ENCODE results near the gene PRAMEF2.
"Not testable (repeated sequence)": the region's sequence is repeated elsewhere in the genome, so short reads cannot be mapped to it uniquely, and the experiment has no call there.

The PRAMEF2 gene

GRCh38 chr1:12831310-12831709 lies 25.6 kb upstream of the PRAMEF2 start, which contains the start of gene PRAMEF11:
Gene PRAMEF11 (minus strand): TSS chr1:12831410. CDS start chr1:12828789, 2,621 bp downstream.
- H3K27ac ChIP-seq (ENCODE audit: low read depth, low read length); H3K79me2 ChIP-seq (ENCODE audit: control insufficient read depth, low read length); H3K27me3 ChIP-seq (ENCODE audit: control insufficient read depth, low read length); H3K9me3 ChIP-seq (ENCODE audit: control insufficient read depth, insufficient read depth, low read length); H3K4me2 ChIP-seq (ENCODE audit: low read length); H3F3A ChIP-seq (ENCODE audit: control insufficient read depth, insufficient read depth); H3K4me1 ChIP-seq (ENCODE audit: control insufficient read depth, low read length); H3K9me2 ChIP-seq (replicated peaks; ENCODE audit: control insufficient read depth, low read length); H3K4me3 ChIP-seq (ENCODE audit: low read length); H4K20me1 ChIP-seq (ENCODE audit: control insufficient read depth, insufficient read depth, low read depth, low read length); H3K36me3 ChIP-seq (ENCODE audit: control insufficient read depth, low read length): not testable (repeated sequence)

DNA sequence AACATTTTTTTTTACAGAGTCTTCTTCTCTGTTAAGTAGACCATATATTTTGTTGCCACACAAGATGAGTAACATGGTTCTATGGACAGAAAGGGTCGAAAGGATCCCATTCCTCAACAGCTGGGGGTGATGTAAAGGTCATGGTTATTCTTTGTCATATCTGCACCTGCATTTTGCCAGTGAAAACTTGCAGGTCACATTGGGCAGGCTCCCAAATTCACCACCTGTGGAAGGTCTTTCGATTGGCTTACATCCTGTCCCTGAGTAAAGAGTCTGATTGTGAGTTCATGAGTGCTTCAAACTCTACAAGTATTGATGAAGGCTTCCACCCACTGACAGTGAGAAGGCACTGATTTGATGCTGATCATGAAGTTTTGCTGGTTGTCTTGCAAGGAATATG lies 23.6 kb upstream of the PRAMEF2 start:
- H3K27ac ChIP-seq (ENCODE audit: low read depth, low read length); H3K4me3 ChIP-seq (ENCODE audit: low read length); H3K9me3 ChIP-seq (ENCODE audit: control insufficient read depth, insufficient read depth, low read length); H3K36me3 ChIP-seq (ENCODE audit: control insufficient read depth, low read length); H4K20me1 ChIP-seq (ENCODE audit: control insufficient read depth, insufficient read depth, low read depth, low read length); H3K27me3 ChIP-seq (ENCODE audit: control insufficient read depth, low read length); H3F3A ChIP-seq (ENCODE audit: control insufficient read depth, insufficient read depth); H3K4me2 ChIP-seq (ENCODE audit: low read length); H3K9me2 ChIP-seq (replicated peaks; ENCODE audit: control insufficient read depth, low read length); H3K4me1 ChIP-seq (ENCODE audit: control insufficient read depth, low read length); H3K79me2 ChIP-seq (ENCODE audit: control insufficient read depth, low read length): not testable (repeated sequence)

DNA sequence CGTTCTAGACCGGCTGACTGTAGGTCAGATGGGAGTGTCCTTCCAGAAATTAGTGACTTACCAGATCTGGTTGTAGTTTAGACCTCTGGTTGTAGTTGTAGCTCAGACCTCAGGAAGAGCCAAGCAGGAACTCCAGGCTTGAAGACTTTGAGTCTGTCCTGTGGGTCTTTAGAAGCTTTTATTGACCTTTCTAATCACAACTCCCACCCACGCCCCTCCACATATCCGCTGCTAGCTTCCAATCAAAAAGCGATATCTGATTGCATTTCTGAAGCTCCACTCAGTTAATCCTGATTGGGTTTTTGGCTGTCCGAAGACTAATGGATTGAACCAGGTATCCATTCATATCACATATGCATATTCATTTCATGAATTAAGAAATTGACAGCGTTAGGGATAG lies 8.3 kb upstream of the PRAMEF2 start, which contains the start of gene HNRNPCL1:
Gene HNRNPCL1 (minus strand): TSS at position 101 of the 400 bp plus-strand sequence. CDS start 431 bp downstream, outside the sequence.
- not testable (repeated sequence) for H3K4me1 ChIP-seq (ENCODE audit: control insufficient read depth, low read length); H3K4me3 ChIP-seq (ENCODE audit: low read length); H3K27ac ChIP-seq (ENCODE audit: low read depth, low read length); H3K36me3 ChIP-seq (ENCODE audit: control insufficient read depth, low read length); H3K4me2 ChIP-seq (ENCODE audit: low read length); H3K9me3 ChIP-seq (ENCODE audit: control insufficient read depth, insufficient read depth, low read length); H3F3A ChIP-seq (ENCODE audit: control insufficient read depth, insufficient read depth); H4K20me1 ChIP-seq (ENCODE audit: control insufficient read depth, insufficient read depth, low read depth, low read length); H3K9me2 ChIP-seq (replicated peaks; ENCODE audit: control insufficient read depth, low read length); H3K27me3 ChIP-seq (ENCODE audit: control insufficient read depth, low read length); H3K79me2 ChIP-seq (ENCODE audit: control insufficient read depth, low read length)

DNA sequence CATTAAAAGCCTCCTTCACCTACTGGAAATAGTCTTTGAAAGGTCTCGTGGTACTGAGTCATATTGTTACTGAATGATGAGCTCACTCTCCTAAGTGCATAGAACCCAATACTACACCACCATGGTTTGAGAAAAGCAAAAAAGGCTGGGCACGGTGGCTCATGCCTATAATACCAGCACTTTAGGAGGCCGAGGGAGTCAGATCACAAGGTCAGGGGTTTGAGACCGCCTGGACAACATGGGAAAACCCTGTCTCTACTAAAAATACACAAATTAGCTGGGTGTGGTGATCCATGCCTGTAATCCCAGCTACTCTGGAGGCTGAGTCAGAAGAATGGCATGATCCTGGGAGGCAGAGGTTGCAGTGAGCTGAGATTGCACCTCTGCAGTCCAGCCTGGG lies 5.1 kb upstream of the PRAMEF2 start:
- Histone ChIP-seq H3K36me3 (ENCODE audit: control insufficient read depth, low read length) (no peaks in the 10 kb centered on the region), H3K4me2 (ENCODE audit: low read length) (no peak overlapping the region), H3K27me3 (ENCODE audit: control insufficient read depth, low read length) (no peaks in the 10 kb centered on the region), H3K27ac (ENCODE audit: low read depth, low read length) (no peak overlapping the region), H3K9me3 (ENCODE audit: control insufficient read depth, insufficient read depth, low read length) (no peaks in the 10 kb centered on the region), H3F3A (ENCODE audit: control insufficient read depth, insufficient read depth) (no peaks in the 10 kb centered on the region), H4K20me1 (ENCODE audit: control insufficient read depth, insufficient read depth, low read depth, low read length) (no peaks in the 10 kb centered on the region), H3K4me1 (ENCODE audit: control insufficient read depth, low read length) (no peaks in the 10 kb centered on the region), H3K79me2 (ENCODE audit: control insufficient read depth, low read length) (no peaks in the 10 kb centered on the region), H3K4me3 (ENCODE audit: low read length) (no peak overlapping the region), H3K9me2 (replicated peaks; ENCODE audit: control insufficient read depth, low read length) (no peaks in the 10 kb centered on the region)
- TF ChIP-seq EZH2phosphoT487 (IDR thresholded peaks at IDR 0.05; ENCODE audit: borderline replicate concordance, low read length) (no peak), CTCF (IDR thresholded peaks at IDR 0.05; ENCODE audit: low read depth, low read length, poor library complexity, severe bottlenecking) (no peak)

DNA sequence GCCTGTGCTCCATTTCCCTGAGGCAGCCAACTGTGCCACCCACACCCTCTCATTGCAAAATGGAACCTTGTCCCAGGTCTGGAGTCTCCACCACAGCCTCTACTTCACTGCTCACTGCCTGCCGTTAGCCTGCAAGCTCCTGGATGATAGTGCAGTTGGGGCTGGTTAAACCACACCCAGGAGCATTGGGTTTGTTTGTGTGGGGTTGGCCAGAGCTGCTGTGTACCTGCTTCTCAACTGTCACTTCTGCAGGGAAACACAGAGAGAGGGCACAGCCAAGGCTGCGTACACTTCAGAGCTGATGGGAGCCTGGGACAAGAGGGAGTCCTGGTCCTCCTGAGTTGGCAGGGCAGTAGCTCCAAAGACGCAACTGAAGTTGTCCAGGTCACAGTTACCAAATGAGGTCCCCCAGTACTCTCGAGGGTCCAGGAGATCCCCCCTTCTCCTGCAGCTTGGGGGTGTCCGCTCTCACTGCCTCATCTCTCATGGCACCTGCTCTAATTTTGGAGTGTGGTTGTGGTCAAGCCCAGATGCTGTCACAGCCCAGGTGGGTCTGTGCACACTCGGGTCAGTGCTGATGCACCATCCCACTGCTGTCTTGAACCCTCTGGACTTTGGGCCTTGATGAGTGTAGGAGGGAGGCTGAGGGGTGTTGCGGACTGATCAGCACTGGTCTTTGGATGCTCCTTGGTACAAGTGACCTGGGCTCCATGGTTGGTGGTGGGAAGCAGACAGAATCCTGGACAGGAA lies 6.4 kb downstream of the PRAMEF2 start:
- not testable (repeated sequence) for H3K4me3 ChIP-seq (ENCODE audit: low read length); H3F3A ChIP-seq (ENCODE audit: control insufficient read depth, insufficient read depth)

GRCh38 chr1:12878453-12878852 lies 21.6 kb downstream of the PRAMEF2 start:
- H3F3A ChIP-seq (ENCODE audit: control insufficient read depth, insufficient read depth); H3K4me1 ChIP-seq (ENCODE audit: control insufficient read depth, low read length); H3K4me3 ChIP-seq (ENCODE audit: low read length); H3K9me3 ChIP-seq (ENCODE audit: control insufficient read depth, insufficient read depth, low read length); H3K79me2 ChIP-seq (ENCODE audit: control insufficient read depth, low read length); H4K20me1 ChIP-seq (ENCODE audit: control insufficient read depth, insufficient read depth, low read depth, low read length); H3K9me2 ChIP-seq (replicated peaks; ENCODE audit: control insufficient read depth, low read length); H3K36me3 ChIP-seq (ENCODE audit: control insufficient read depth, low read length); H3K4me2 ChIP-seq (ENCODE audit: low read length); H3K27ac ChIP-seq (ENCODE audit: low read depth, low read length); H3K27me3 ChIP-seq (ENCODE audit: control insufficient read depth, low read length): not testable (repeated sequence)

More for the DNA sequence above, 6.4 kb downstream of the PRAMEF2 start:
- not testable (repeated sequence) for H3K9me3 ChIP-seq (ENCODE audit: control insufficient read depth, insufficient read depth, low read length); H3K79me2 ChIP-seq (ENCODE audit: control insufficient read depth, low read length); H3K4me1 ChIP-seq (ENCODE audit: control insufficient read depth, low read length); H3K27me3 ChIP-seq (ENCODE audit: control insufficient read depth, low read length); H3K4me2 ChIP-seq (ENCODE audit: low read length); H3K27ac ChIP-seq (ENCODE audit: low read depth, low read length); H3K36me3 ChIP-seq (ENCODE audit: control insufficient read depth, low read length); H3K9me2 ChIP-seq (replicated peaks; ENCODE audit: control insufficient read depth, low read length); H4K20me1 ChIP-seq (ENCODE audit: control insufficient read depth, insufficient read depth, low read depth, low read length)

DNA sequence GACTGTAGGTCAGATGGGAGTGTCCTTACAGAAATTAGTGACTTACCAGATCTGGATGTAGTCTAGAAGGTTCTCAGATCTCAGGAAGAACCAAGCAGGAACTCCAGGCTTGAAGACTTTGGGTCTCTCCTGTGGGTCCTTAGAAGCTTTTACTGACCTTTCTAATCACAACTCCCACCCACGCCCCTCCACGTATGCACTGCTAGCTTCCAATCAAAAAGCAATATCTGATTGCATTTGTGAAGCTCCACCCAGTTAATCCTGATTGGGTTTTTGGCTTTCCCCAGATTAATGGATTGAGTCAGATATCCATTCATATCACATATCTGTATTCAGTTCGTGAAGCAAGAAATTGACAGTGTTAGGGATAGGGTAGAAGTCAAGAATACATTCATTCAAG lies 29.2 kb downstream of the PRAMEF2 start, which contains the start of gene PRAMEF4:
Gene PRAMEF4 (minus strand): TSS at position 101 of the 400 bp plus-strand sequence. CDS start 2,807 bp downstream, outside the sequence.
- not testable (repeated sequence) for H3K27me3 ChIP-seq (ENCODE audit: control insufficient read depth, low read length); H3K27ac ChIP-seq (ENCODE audit: low read depth, low read length); H3K4me3 ChIP-seq (ENCODE audit: low read length); H3K9me3 ChIP-seq (ENCODE audit: control insufficient read depth, insufficient read depth, low read length); H3K79me2 ChIP-seq (ENCODE audit: control insufficient read depth, low read length); H3K4me1 ChIP-seq (ENCODE audit: control insufficient read depth, low read length); H3K36me3 ChIP-seq (ENCODE audit: control insufficient read depth, low read length); H3K4me2 ChIP-seq (ENCODE audit: low read length); H4K20me1 ChIP-seq (ENCODE audit: control insufficient read depth, insufficient read depth, low read depth, low read length); H3F3A ChIP-seq (ENCODE audit: control insufficient read depth, insufficient read depth); H3K9me2 ChIP-seq (replicated peaks; ENCODE audit: control insufficient read depth, low read length)
